Embryonic facial prominence (tissue), 1 donor: ENCODE data around the gene SGSM1.

Source experiments
- DNase-seq: peaks from one replicate; pipeline ENCODE4 v3.0.0-alpha.2; 2016; ENCODE audit errors: extremely low spot score

SGSM1 gene, protein sequence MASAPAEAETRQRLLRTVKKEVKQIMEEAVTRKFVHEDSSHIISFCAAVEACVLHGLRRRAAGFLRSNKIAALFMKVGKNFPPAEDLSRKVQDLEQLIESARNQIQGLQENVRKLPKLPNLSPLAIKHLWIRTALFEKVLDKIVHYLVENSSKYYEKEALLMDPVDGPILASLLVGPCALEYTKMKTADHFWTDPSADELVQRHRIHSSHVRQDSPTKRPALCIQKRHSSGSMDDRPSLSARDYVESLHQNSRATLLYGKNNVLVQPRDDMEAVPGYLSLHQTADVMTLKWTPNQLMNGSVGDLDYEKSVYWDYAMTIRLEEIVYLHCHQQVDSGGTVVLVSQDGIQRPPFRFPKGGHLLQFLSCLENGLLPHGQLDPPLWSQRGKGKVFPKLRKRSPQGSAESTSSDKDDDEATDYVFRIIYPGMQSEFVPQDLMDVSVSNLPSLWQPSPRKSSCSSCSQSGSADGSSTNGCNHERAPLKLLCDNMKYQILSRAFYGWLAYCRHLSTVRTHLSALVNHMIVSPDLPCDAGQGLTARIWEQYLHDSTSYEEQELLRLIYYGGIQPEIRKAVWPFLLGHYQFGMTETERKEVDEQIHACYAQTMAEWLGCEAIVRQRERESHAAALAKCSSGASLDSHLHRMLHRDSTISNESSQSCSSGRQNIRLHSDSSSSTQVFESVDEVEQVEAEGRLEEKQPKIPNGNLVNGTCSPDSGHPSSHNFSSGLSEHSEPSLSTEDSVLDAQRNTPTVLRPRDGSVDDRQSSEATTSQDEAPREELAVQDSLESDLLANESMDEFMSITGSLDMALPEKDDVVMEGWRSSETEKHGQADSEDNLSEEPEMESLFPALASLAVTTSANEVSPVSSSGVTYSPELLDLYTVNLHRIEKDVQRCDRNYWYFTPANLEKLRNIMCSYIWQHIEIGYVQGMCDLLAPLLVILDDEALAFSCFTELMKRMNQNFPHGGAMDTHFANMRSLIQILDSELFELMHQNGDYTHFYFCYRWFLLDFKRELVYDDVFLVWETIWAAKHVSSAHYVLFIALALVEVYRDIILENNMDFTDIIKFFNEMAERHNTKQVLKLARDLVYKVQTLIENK

DNA sequence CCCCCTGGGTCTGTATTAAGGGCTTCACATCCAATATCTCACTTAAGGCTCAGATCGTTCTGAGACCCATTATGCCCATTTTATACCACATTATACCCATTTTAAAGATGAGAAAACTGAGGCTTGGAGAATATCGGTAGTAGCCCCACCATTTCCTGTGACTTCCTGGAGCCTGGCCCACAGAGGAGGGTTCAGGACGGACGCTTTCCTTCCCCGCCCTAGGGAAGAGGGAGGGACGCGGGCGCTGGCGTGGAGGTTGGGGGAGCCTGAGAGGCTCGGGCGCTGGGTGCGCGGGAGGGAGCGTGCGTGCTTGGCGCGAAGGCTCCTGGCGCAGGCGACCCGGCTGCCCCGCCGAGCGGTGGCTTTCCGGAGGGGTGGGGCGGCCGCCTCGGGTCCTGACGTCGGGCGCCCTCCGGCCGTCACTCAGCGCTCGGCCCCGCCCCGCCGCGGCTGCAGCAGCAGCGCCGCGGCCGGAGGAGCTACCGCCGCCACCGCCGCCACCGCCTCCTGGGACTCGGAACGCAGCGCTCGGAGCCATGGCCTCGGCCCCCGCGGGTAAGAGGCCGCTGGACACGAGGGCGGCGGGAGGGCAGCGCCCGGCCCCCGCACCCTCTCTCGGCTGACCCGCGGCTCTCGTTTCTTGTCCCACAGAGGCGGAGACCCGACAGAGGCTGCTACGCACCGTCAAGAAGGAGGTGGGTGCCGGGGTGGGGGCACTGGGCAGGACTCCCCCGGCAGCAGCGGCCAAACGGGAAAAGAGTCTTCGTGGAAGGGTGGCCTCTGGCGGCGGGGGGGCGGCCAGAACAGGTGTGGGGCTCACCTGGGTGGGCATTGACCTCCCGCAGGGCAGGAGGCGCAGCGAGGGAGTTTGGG, at the start of gene SGSM1:
SGSM1 (plus strand) TSS at position 422 of the 873 bp plus-strand sequence; CDS start at position 537, 115 bp downstream.
- DNase-seq, result no peak

DNA sequence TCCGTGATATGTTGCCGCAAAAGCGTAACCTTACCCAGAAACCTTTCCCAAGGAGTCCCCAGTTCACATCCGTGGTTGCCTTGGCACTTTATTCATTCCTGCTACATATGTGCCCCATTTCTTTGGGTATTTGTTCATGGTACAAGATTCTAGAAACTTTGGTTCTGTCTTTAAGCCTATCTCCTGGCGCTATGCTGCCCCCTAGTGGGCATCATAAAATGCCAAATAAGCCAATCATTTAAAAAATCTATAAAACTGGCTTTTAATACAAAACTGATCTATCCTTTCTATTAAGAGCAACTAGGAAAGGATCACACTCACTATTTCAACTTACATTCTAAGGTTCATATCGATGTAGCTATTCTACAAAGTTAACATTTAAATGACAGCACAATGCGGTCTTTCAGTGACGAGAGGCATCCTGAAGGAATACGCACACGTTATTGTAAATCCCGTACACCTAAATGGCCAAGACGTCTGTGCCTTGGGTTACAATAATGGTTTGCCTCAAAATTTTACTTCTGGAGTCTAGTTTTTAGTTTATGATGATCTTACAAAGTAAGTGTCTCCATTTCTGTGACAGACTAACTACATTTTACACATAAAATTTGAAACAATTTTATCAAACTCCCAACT, 47.7 kb upstream of the SGSM1 start:
- no peak for DNase-seq

GRCh38 chr22:24759765-24760164, 46.2 kb upstream of the SGSM1 start:
- no peak for DNase-seq

DNA sequence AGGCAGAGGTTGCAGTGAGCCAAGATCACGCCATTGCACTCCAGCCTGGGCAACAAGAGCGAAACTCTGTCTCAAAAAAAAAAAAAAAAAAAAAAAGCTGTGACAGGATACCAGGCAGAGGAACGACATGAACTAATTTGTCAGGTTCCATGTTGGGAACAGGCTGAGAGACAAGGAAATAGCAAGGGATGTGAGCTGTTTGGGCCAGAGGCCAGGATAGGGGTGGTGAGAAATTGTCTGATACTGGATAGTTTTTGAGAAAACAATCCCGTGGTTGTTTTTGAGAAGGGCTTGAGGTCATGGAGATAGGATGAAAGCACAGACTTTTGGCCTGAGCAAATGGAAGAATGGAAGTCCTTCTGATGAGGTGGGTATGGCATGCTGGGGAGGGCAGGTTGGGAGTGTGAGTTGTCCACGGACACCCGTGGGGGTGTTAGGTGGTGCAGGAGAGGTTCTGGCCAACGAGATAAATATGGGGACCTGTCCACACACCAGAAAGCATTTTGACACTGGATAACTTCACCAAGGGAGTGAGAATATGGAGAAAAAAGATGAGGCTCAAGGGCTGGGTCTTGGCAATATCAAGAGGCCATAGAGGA, 45.2 kb upstream of the SGSM1 start:
- DNase-seq, result no peak

DNA sequence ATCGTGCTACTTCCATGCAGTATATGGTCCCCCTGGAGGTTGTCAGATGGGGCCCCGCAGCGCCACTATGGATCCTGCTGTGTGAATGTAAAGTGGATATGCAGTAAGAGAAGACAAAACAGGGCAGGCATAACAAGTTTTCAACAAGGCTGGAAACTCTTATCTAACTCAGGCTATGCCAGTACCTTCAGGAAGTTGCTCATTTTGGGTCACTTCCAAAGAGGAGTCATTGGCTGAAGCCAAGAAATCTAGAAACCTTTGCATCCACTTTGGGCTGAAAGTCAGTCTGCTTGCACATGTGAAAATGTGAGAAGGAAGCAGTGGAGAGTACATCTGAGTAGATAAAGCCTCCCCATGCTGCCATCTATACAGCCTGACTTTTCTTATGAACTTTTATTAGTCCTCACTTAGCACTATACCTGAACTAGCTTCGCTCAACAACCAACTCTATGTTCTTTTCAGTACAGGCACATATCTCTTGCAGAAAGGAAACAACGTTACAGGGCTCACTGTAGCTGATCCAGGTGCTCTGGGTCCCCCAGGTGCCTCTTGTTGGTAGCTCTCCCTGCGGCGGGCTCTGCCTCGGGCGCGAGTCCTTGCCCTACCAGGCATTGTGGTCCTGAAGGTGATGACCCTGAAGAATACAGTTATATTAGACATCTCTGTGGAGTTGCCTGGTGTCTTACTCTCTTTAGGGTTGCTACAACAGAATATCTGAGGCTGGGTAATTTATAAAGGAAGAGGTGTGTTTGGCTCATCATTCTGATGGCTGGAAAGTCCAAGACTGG, 43.9 kb upstream of the SGSM1 start:
- no peak for DNase-seq

DNA sequence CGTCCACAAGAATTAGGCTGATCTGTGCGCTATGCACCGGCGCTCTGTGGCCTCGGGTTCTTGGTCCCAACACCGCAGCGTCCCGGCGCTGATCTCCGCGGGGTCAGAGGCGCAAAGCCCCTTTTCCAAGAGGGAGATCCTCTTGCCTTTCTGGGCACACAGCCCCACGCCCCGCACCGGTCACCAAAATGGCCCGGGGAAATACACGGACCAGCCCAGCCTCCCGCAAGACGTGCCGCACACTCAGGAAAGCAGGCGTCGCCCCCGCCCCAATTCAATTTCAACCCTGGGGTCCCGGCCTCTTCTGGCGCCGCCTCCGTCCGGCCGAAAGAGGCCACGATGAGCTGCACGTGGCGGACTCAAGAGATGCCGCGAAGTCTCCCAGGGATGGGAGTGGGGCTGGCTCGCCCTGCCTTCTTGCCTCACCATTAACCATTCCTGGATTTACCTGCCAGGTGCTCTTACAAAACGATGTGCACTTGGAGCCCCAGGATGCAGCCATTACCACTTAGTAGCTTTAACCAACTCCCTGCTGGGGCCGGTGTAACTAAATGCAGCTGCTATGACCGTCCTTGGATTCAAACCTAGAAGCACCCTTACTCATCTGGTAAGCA, 42.0 kb upstream of the SGSM1 start:
- DNase-seq, result no peak

- no peak for DNase-seq
These were observed 40.8 kb upstream of the SGSM1 start for GRCh38 chr22:24765166-24765565.

DNA sequence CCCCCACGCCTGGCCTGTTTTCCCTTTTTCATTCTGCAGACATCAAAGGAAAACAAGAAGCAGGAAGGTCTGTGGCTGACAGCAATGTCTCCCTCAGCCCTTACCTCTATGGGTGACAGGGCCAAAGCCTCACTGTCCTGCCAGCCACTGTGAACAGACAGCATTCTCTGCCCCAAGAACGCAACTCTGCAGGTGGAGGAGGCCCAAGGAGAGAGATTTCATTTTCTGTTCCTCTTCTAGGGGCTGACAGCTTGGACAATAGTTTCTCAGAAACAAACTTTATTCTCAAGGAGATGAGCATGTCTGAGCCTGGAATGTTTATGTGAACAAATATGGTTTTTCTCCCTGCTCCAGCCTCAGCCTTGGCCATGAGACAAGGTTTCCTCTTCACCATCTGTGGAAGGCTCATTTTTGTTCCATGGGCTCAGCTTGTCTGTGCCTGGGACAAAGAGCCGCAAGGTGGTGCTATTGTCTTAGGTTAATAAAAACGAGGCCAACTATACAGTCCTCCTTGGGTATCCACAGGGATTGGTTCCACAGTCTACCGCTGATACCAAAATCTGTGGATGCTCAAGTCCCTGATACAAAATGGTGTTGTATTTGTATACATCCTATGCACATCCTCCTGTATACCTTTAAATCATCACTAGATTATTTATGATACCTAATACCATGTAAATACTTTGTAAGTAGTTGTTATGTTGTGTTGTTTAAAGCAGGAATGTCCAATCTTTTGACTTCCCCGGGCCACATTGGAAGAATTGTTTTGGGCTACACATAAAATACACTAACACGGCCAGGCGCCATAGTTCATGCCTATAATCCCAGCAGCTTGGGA, 37.3 kb upstream of the SGSM1 start:
- no peak for DNase-seq

DNA sequence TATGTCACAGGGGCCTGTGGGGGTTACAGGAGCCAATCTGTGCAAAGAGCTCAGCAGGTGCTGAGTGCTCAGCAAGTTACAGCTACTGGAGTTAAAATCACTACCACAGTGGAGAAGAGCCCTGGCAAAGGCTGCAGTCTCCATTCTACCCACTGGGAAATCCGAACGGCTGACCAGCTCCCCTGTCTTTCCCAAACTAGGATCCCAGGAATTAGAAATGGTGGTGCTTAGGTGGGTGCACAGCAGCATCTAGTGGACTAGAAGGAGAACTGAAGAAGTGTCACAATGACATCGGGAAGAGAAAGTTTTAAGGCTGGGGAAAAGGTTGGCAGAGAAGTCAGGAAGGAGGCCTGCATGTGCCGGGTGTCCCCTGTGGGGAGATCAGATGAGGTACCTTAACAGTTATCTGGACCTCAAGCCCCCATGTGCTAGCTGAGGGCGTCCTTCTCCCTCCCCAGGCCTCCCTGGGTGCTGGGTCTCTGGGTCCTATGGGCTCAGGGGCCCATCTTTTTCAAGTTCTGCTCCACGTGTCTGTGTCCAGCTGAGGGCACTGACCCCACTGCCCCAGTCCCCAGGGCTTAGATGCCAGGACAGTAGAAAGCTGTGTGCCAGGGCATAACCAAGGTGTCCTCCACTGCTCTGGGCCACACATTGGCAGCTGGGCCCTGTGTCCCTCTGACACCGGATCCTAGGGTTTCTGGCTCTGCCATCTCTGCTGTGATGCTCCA, 33.4 kb upstream of the SGSM1 start:
- no peak for DNase-seq

GRCh38 chr22:24775769-24776492, 30.1 kb upstream of the SGSM1 start:
- DNase-seq, result no peak

DNA sequence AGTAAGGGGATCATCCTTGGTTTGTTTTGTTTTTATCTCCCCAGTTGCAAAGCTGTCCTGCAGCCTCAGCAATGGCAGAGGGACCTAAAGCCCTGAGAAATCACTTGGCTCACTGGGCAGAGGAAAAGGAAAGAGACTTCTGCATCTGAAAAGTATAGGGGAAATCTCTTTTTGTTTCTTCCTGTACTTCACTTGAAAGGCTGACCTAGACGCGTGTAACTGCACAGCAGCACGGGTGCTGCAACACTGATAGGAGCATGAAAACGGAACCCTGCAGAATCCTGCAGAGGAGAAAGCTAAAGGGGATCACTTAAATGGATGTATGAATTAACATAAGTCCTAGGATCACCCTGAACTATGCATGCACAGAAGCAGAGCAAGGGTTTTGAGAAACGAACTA, 29.5 kb upstream of the SGSM1 start:
- no peak for DNase-seq

DNA sequence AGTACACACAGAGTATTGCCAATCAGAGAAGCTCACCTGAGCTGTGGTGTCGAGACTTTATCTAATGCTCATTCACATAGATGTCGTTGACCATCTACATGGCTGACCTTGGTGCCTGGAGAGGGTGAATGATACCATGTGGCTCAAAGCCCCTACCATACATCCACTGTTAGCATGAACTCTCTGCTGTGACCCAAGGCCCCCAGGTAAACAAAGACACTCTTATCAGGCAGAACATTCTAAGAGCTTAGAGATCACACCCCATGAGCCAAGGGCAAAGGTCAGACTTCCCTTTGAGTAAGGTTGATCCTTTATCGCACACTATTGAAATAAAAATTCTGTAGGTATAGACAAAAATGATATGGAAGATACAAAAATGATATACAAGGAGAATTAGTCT, 16.5 kb upstream of the SGSM1 start:
- no peak for DNase-seq

- no peak for DNase-seq
These were observed 14.6 kb upstream of the SGSM1 start for GRCh38 chr22:24791362-24791761.

DNA sequence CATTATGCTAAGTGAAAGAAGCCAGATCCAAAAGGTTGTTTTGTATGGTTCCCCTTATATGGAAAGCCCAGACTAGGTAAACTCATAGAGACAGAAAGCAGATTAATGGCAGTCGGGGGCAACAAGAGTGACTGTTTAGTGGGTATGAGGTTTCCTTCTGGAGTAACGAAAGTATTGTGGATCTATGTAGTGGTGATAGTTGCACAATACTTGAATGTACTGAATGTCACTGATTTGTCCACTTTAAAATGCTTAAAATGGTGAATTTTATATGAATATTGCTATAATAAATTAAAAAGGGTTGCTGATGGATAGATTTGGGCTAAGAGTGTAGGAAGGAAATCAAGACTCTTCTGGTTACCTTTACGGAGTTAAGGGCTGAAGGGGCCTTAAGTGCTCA, 10.0 kb upstream of the SGSM1 start:
- no peak for DNase-seq

GRCh38 chr22:24796860-24797259, 9.2 kb upstream of the SGSM1 start:
- no peak for DNase-seq

DNA sequence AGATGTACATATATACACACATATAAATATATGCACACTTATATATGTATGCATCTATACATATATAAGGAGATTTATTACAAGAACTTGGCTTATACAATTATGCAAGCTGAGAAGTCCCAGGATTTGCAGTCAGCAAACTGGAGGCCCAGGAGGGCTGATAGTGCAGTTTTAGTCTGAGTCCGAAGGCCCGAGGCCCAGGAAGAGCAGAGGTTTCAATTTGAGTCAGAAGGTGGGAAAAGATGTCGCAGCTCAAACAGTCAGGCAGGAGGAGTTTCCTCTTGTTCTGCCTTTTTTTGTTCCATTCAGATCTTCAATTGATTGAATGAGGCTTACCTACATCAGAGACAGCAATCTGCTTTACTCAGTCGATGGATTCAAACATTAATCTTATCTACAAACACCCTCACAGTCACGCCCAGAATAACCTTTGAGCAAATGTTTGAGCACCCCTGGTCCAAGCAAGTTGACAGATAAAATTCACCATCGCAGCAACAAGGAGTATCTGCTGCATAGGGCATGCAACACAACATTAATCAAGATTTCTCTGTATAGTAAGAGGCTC, 4.0 kb upstream of the SGSM1 start:
- no peak for DNase-seq

GRCh38 chr22:24803064-24803542, 2.9 kb upstream of the SGSM1 start:
- DNase-seq, result no peak
